T-helper 1 cell treated with Interleukin-12 subunit alpha and Interleukin-12 subunit beta and Interleukin-4 antibody, amounts not matched to agents 30 μg/mL and 1 μg/mL, for 36 hours (primary cell): ENCODE results near the gene DYSF.

Experiments used
- H3K27ac Mint-ChIP-seq: one replicate; pipeline ENCODE4 v1.8.0; 2021; ENCODE audit warnings: mild to moderate bottlenecking, mixed read lengths
- H3K27me3 Mint-ChIP-seq: one replicate; pipeline ENCODE4 v1.8.0; 2021; ENCODE audit warnings: low read depth, mixed read lengths
- H3K36me3 Mint-ChIP-seq: one replicate; pipeline ENCODE4 v1.8.0; 2021; ENCODE audit warnings: low read depth, mixed read lengths
- H3K4me1 Mint-ChIP-seq: one replicate; pipeline ENCODE4 v1.8.0; 2021; ENCODE audit warnings: low read depth, mixed read lengths
- H3K4me3 Mint-ChIP-seq: one replicate; pipeline ENCODE4 v1.8.0; 2021; ENCODE audit warnings: mild to moderate bottlenecking, moderate library complexity, mixed read lengths
- H3K9me3 Mint-ChIP-seq: one replicate; pipeline ENCODE4 v1.8.0; 2021; ENCODE audit warnings: mixed read lengths

Gene DYSF

GRCh38 chr2:71561441-71562267, 108.3 kb downstream of the DYSF start:
- Mint-ChIP-seq H3K4me3 (no peak overlapping the region), H3K9me3 (no peaks in the 10 kb centered on the region), H3K27me3 (no peaks in the 10 kb centered on the region), H3K4me1 (no peaks in the 10 kb centered on the region), H3K27ac (no peak overlapping the region), H3K36me3 (no peaks in the 10 kb centered on the region)

GRCh38 chr2:71562518-71562917, 109.2 kb downstream of the DYSF start:
- H3K9me3 Mint-ChIP-seq: no peaks in the 10 kb centered on the region
- H3K27me3 Mint-ChIP-seq: no peaks in the 10 kb centered on the region
- no peak overlapping the region for H3K27ac Mint-ChIP-seq
- H3K4me1 Mint-ChIP-seq: no peaks in the 10 kb centered on the region
- H3K4me3 Mint-ChIP-seq: no peak overlapping the region
- no peaks in the 10 kb centered on the region for H3K36me3 Mint-ChIP-seq

- no peaks in the 10 kb centered on the region for H3K27me3 Mint-ChIP-seq
- H3K36me3 Mint-ChIP-seq: no peaks in the 10 kb centered on the region
- no peak overlapping the region for H3K27ac Mint-ChIP-seq
- H3K4me1 Mint-ChIP-seq: no peaks in the 10 kb centered on the region
- H3K4me3 Mint-ChIP-seq: no peak overlapping the region
- H3K9me3 Mint-ChIP-seq: no peaks in the 10 kb centered on the region
These were observed 110.5 kb downstream of the DYSF start for GRCh38 chr2:71563872-71564271.

- no peaks in the 10 kb centered on the region for H3K9me3 Mint-ChIP-seq
- no peak overlapping the region for H3K27ac Mint-ChIP-seq
- H3K36me3 Mint-ChIP-seq: no peaks in the 10 kb centered on the region
- no peaks in the 10 kb centered on the region for H3K27me3 Mint-ChIP-seq
- H3K4me1 Mint-ChIP-seq: no peaks in the 10 kb centered on the region
- no peak overlapping the region for H3K4me3 Mint-ChIP-seq
These were observed 111.0 kb downstream of the DYSF start for GRCh38 chr2:71564361-71564760.

GRCh38 chr2:71564790-71565189, 111.4 kb downstream of the DYSF start:
- no peaks in the 10 kb centered on the region for H3K9me3 Mint-ChIP-seq

GRCh38 chr2:71566372-71566771, 113.0 kb downstream of the DYSF start:
- Mint-ChIP-seq H3K27me3 (no peaks in the 10 kb centered on the region), H3K9me3 (no peaks in the 10 kb centered on the region), H3K4me3 (no peak overlapping the region), H3K4me1 (no peaks in the 10 kb centered on the region), H3K27ac (no peak overlapping the region), H3K36me3 (no peaks in the 10 kb centered on the region)

More at GRCh38 chr2:71564790-71565189, 111.4 kb downstream of the DYSF start:
- no peaks in the 10 kb centered on the region for H3K4me1 Mint-ChIP-seq
- no peaks in the 10 kb centered on the region for H3K27me3 Mint-ChIP-seq
- H3K36me3 Mint-ChIP-seq: no peaks in the 10 kb centered on the region
- no peak overlapping the region for H3K27ac Mint-ChIP-seq
- H3K4me3 Mint-ChIP-seq: no peak overlapping the region

DNA sequence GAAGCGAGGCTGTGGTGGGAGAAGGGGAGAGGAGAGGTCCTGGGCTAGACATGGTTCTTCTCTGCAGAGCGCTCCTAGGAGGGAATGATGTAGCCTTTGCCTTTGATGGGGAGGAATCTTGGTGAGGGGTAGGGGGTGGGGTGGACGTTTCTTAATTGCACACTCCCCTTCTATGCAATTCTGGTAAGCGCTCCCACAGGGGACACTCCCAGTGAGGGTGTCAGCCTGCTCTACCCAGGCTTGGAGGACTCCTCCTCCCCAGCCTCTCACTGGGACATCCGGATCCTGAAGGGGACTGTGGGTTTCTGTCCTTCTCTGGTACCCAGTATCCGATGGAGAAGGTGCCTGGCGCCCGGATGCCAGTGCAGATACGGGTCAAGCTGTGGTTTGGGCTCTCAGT, 114.3 kb downstream of the DYSF start:
- no peaks in the 10 kb centered on the region for H3K27me3 Mint-ChIP-seq
- H3K9me3 Mint-ChIP-seq: no peaks in the 10 kb centered on the region
- no peaks in the 10 kb centered on the region for H3K4me1 Mint-ChIP-seq
- no peaks in the 10 kb centered on the region for H3K36me3 Mint-ChIP-seq
- no peak overlapping the region for H3K27ac Mint-ChIP-seq
- no peak overlapping the region for H3K4me3 Mint-ChIP-seq

GRCh38 chr2:71568103-71568502, 114.7 kb downstream of the DYSF start:
- H3K36me3 Mint-ChIP-seq: no peaks in the 10 kb centered on the region
- H3K4me3 Mint-ChIP-seq: no peak overlapping the region
- H3K4me1 Mint-ChIP-seq: no peaks in the 10 kb centered on the region

DNA sequence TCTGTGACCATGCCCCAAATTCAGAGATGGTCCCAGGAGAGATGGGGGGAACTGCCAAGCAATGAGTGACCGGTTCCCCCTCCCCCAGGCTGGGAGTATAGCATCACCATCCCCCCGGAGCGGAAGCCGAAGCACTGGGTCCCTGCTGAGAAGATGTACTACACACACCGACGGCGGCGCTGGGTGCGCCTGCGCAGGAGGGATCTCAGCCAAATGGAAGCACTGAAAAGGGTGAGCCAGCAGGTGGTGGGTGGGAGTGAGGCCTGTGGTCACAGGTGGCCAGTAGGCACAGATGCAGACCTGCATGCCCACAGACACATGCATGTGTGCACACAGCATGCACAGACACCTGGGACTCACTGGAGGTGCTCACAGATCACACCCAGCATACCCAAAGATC, 117.2 kb downstream of the DYSF start:
- Mint-ChIP-seq H3K4me1 (no peaks in the 10 kb centered on the region), H3K36me3 (no peaks in the 10 kb centered on the region), H3K27me3 (no peaks in the 10 kb centered on the region), H3K9me3 (no peaks in the 10 kb centered on the region), H3K4me3 (no peak overlapping the region), H3K27ac (no peak overlapping the region)

More at GRCh38 chr2:71568103-71568502, 114.7 kb downstream of the DYSF start:
- Mint-ChIP-seq H3K27ac (no peak overlapping the region), H3K27me3 (no peaks in the 10 kb centered on the region), H3K9me3 (no peaks in the 10 kb centered on the region)

GRCh38 chr2:71570951-71571460, 117.6 kb downstream of the DYSF start:
- Mint-ChIP-seq H3K4me1 (no peaks in the 10 kb centered on the region), H3K27me3 (no peaks in the 10 kb centered on the region), H3K9me3 (no peaks in the 10 kb centered on the region), H3K4me3 (no peak overlapping the region), H3K27ac (no peak overlapping the region), H3K36me3 (no peaks in the 10 kb centered on the region)

- Mint-ChIP-seq H3K36me3 (no peaks in the 10 kb centered on the region), H3K4me3 (no peak overlapping the region), H3K9me3 (no peaks in the 10 kb centered on the region), H3K4me1 (no peaks in the 10 kb centered on the region), H3K27me3 (no peaks in the 10 kb centered on the region), H3K27ac (no peak overlapping the region)
These were observed 118.6 kb downstream of the DYSF start for GRCh38 chr2:71571945-71572344.

DNA sequence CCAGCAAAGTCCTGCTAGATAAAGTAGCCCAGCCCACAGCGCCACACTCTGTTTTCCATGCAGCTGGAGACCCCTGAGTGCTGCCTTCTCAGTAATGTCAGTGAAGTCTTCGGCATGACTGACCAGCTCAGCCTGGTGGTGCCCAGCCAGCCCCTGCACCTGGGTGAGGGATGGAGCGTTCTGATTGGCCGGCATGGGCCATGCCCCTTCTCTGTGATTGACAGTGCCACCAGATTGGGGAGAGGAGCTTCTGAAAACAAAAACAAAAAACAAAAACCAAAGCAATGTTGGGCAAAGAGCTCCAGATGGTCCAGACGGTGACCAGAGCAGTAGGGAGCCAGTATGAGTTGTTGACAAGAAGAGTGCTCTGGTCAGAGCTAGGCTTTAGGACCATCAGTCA, 122.6 kb downstream of the DYSF start:
- Mint-ChIP-seq H3K36me3 (no peaks in the 10 kb centered on the region), H3K4me1 (no peaks in the 10 kb centered on the region), H3K4me3 (no peak overlapping the region), H3K9me3 (no peaks in the 10 kb centered on the region), H3K27ac (no peak overlapping the region), H3K27me3 (no peaks in the 10 kb centered on the region)

DNA sequence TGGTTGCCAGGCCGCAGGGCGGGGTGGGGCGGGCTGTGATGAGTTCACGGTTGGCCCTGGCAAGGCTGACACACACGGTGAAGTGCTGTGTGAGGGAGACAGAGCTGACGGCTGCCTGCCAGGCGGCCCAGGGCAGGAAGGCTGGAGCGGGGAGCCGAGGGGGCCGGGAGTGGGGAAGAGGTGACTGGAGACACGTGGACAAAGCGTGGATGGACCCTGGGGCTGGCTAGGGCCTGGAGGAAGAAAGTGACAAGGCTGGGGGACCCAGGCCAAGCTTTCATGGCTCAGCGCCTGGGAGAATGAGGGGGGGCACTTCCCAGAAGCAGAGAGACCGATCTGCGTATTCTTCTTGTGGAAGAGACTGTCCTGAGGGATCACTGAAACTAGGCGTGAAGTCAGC, 123.2 kb downstream of the DYSF start:
- Mint-ChIP-seq H3K4me1 (no peaks in the 10 kb centered on the region), H3K9me3 (no peaks in the 10 kb centered on the region), H3K36me3 (no peaks in the 10 kb centered on the region), H3K27me3 (no peaks in the 10 kb centered on the region), H3K27ac (no peak overlapping the region), H3K4me3 (no peak overlapping the region)

DNA sequence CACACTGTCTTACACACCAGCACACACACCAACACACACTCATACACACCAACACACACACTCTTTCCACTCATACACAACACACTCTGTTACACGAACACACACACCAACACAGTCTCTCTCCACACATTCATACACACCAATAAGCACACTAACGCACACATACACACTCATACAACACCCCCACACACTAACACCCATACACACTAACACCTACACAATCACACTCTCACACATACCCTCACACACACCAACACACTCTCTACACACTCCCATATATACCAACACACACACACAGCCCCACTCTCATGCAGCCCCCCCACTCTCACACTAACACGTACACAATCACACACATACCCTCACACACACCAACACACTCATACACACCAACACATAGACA, 123.8 kb downstream of the DYSF start:
- Mint-ChIP-seq H3K4me3 (no peak overlapping the region), H3K9me3 (no peaks in the 10 kb centered on the region), H3K36me3 (no peaks in the 10 kb centered on the region), H3K4me1 (no peaks in the 10 kb centered on the region), H3K27me3 (no peaks in the 10 kb centered on the region), H3K27ac (no peak overlapping the region)

GRCh38 chr2:71578767-71579342, 125.5 kb downstream of the DYSF start:
- Mint-ChIP-seq H3K4me3 (no peak overlapping the region), H3K27me3 (no peaks in the 10 kb centered on the region), H3K9me3 (no peaks in the 10 kb centered on the region), H3K36me3 (no peaks in the 10 kb centered on the region), H3K27ac (no peak overlapping the region), H3K4me1 (no peaks in the 10 kb centered on the region)
